Measurements from ENCODE around the gene CLCN4. TPM values are rescaled to one million over a fixed set of nuclear protein-coding genes. Genes with fewer than 3 reads are reported as not detected.

CLCN4 gene
- total RNA-seq, 1 experiment from 2014 or later: 17.2 TPM

- Histone ChIP-seq H3K27ac (no peak overlapping the region), H3K27me3 (no peaks in the 10 kb centered on the region), H3K36me3 (0 out of 2 replicates have a peak, but pooled peaks cover 2% of the 10 kb centered on the region), H3K9me3 (replicated peaks) (no peaks in the 10 kb centered on the region), H3K4me3 (no peak overlapping the region), H3K4me1 (no peaks in the 10 kb centered on the region)
- DNase-seq: no peak
These were observed 27.0 kb downstream of the CLCN4 start for GRCh38 chrX:10183760-10184159.

- H3K27me3 ChIP-seq: no peaks in the 10 kb centered on the region
- H3K4me3 ChIP-seq: no peak overlapping the region
- H3K9me3 ChIP-seq (replicated peaks): no peaks in the 10 kb centered on the region
- H3K4me1 ChIP-seq: no peaks in the 10 kb centered on the region
- no peak overlapping the region for H3K27ac ChIP-seq
- DNase-seq: no peak
- 0 out of 2 replicates have a peak, but pooled peaks cover 2% of the 10 kb centered on the region for H3K36me3 ChIP-seq
These were observed 27.6 kb downstream of the CLCN4 start for GRCh38 chrX:10184411-10184810.

- Histone ChIP-seq H3K4me1 (peaks cover 5% of the 10 kb centered on the region; the same call in 1 of the 2 replicates), H3K36me3 (0 out of 2 replicates have a peak, but pooled peaks cover 2% of the 10 kb centered on the region), H3K4me3 (no peak overlapping the region), H3K27ac (no peak overlapping the region), H3K9me3 (replicated peaks) (no peaks in the 10 kb centered on the region), H3K27me3 (no peaks in the 10 kb centered on the region)
- DNase-seq: no peak
These were observed 29.6 kb downstream of the CLCN4 start for GRCh38 chrX:10186355-10186754.

GRCh38 chrX:10187421-10187820 lies 30.6 kb downstream of the CLCN4 start:
- Histone ChIP-seq H3K4me1 (peaks cover 5% of the 10 kb centered on the region; the same call in 1 of the 2 replicates), H3K27ac (no peak overlapping the region), H3K27me3 (no peaks in the 10 kb centered on the region), H3K36me3 (peaks cover 2% of the 10 kb centered on the region; the same call in 1 of the 2 replicates), H3K9me3 (replicated peaks) (no peaks in the 10 kb centered on the region), H3K4me3 (no peak overlapping the region)
- no peak for DNase-seq

GRCh38 chrX:10189317-10190268 lies 32.8 kb downstream of the CLCN4 start:
- no peaks in the 10 kb centered on the region for H3K9me3 ChIP-seq (replicated peaks)
- H3K4me3 ChIP-seq: no peak overlapping the region
- H3K36me3 ChIP-seq: peaks cover 2% of the 10 kb centered on the region; the same call in 1 of the 2 replicates
- peaks cover 5% of the 10 kb centered on the region; the same call in 1 of the 2 replicates for H3K4me1 ChIP-seq
- no peaks in the 10 kb centered on the region for H3K27me3 ChIP-seq
- H3K27ac ChIP-seq: no peak overlapping the region; the same call in 1 of the 2 replicates
- peak; percentile 55 to 90 for DNase-seq

- Histone ChIP-seq H3K4me3 (no peak overlapping the region), H3K4me1 (peaks cover 5% of the 10 kb centered on the region; the same call in 1 of the 2 replicates), H3K27ac (no peak overlapping the region; the same call in 1 of the 2 replicates), H3K36me3 (peaks cover 2% of the 10 kb centered on the region), H3K27me3 (no peaks in the 10 kb centered on the region), H3K9me3 (replicated peaks) (no peaks in the 10 kb centered on the region)
- DNase-seq: peak; percentile 65 to 84
These were observed 33.6 kb downstream of the CLCN4 start for GRCh38 chrX:10190367-10190766.

GRCh38 chrX:10193587-10193986 lies 36.8 kb downstream of the CLCN4 start:
- Histone ChIP-seq H3K4me3 (no peak overlapping the region), H3K27me3 (no peaks in the 10 kb centered on the region), H3K27ac (no peak overlapping the region), H3K9me3 (replicated peaks) (no peaks in the 10 kb centered on the region), H3K36me3 (peaks cover 11% of the 10 kb centered on the region), H3K4me1 (peaks cover 5% of the 10 kb centered on the region; the same call in 1 of the 2 replicates)
- DNase-seq: no peak

- Histone ChIP-seq H3K4me1 (0 out of 2 replicates have a peak, but pooled peaks cover 3% of the 10 kb centered on the region), H3K27me3 (no peaks in the 10 kb centered on the region), H3K9me3 (replicated peaks) (no peaks in the 10 kb centered on the region), H3K27ac (no peak overlapping the region), H3K4me3 (no peak overlapping the region), H3K36me3 (peaks cover 17% of the 10 kb centered on the region)
- DNase-seq: no peak
These were observed 38.6 kb downstream of the CLCN4 start for GRCh38 chrX:10195425-10195824.

- no peak overlapping the region for H3K4me3 ChIP-seq
These were observed 39.2 kb downstream of the CLCN4 start for GRCh38 chrX:10195947-10196346.

GRCh38 chrX:10197279-10198210 lies 40.8 kb downstream of the CLCN4 start:
- Histone ChIP-seq H3K27ac (no peak overlapping the region), H3K4me3 (no peak overlapping the region), H3K27me3 (no peaks in the 10 kb centered on the region), H3K36me3 (peaks cover 17% of the 10 kb centered on the region), H3K9me3 (replicated peaks) (no peaks in the 10 kb centered on the region), H3K4me1 (0 out of 2 replicates have a peak, but pooled peaks cover 3% of the 10 kb centered on the region)
- DNase-seq: peak in 1 of 2 experiments; percentile 24

More at GRCh38 chrX:10195947-10196346, 39.2 kb downstream of the CLCN4 start:
- H3K4me1 ChIP-seq: 0 out of 2 replicates have a peak, but pooled peaks cover 3% of the 10 kb centered on the region
- no peaks in the 10 kb centered on the region for H3K9me3 ChIP-seq (replicated peaks)
- H3K36me3 ChIP-seq: peaks cover 17% of the 10 kb centered on the region
- no peak for DNase-seq
- no peaks in the 10 kb centered on the region for H3K27me3 ChIP-seq
- no peak overlapping the region for H3K27ac ChIP-seq

GRCh38 chrX:10198254-10198653 lies 41.5 kb downstream of the CLCN4 start:
- Histone ChIP-seq H3K36me3 (peaks cover 17% of the 10 kb centered on the region), H3K4me1 (0 out of 2 replicates have a peak, but pooled peaks cover 3% of the 10 kb centered on the region), H3K4me3 (no peak overlapping the region), H3K27me3 (no peaks in the 10 kb centered on the region), H3K9me3 (replicated peaks) (no peaks in the 10 kb centered on the region), H3K27ac (no peak overlapping the region)
- no peak for DNase-seq

- H3K36me3 ChIP-seq: peaks cover 21% of the 10 kb centered on the region
- no peak for DNase-seq
These were observed 42.4 kb downstream of the CLCN4 start for GRCh38 chrX:10199212-10199611.

GRCh38 chrX:10203617-10204016 lies 46.8 kb downstream of the CLCN4 start:
- no peaks in the 10 kb centered on the region for H3K27me3 ChIP-seq
- H3K36me3 ChIP-seq: peaks cover 12% of the 10 kb centered on the region
- DNase-seq: no peak
- 0 out of 2 replicates have a peak, but pooled peaks cover 3% of the 10 kb centered on the region for H3K4me1 ChIP-seq
- no peaks in the 10 kb centered on the region; the same call in 1 of the 2 replicates for H3K9me3 ChIP-seq (replicated peaks)
- no peak overlapping the region for H3K4me3 ChIP-seq
- no peak overlapping the region for H3K27ac ChIP-seq

More at GRCh38 chrX:10199212-10199611, 42.4 kb downstream of the CLCN4 start:
- H3K9me3 ChIP-seq (replicated peaks): no peaks in the 10 kb centered on the region; the same call in 1 of the 2 replicates
- no peak overlapping the region for H3K27ac ChIP-seq
- H3K4me3 ChIP-seq: no peak overlapping the region
- H3K27me3 ChIP-seq: no peaks in the 10 kb centered on the region
- 0 out of 2 replicates have a peak, but pooled peaks cover 3% of the 10 kb centered on the region for H3K4me1 ChIP-seq

GRCh38 chrX:10206317-10206716 lies 49.5 kb downstream of the CLCN4 start:
- Histone ChIP-seq H3K27ac (no peak overlapping the region), H3K4me3 (no peak overlapping the region), H3K36me3 (peaks cover 8% of the 10 kb centered on the region), H3K27me3 (no peaks in the 10 kb centered on the region), H3K9me3 (replicated peaks) (no peaks in the 10 kb centered on the region; the same call in 1 of the 2 replicates), H3K4me1 (no peaks in the 10 kb centered on the region)
- DNase-seq: no peak

All from SJCRH30 (cell line).